GM19193 (cell line): Measurements from ENCODE around the gene TMEM234.

Experiments
- POLR2A ChIP-seq: IDR thresholded peaks from 4 replicates; pipeline ENCODE4 v1.6.1; 2011; ENCODE audit not compliant: insufficient read depth, insufficient read length; ENCODE audit errors: extremely low read depth

TMEM234 gene

GRCh38 chr1:32221980-32222755 is at the start of gene TMEM234, which contains the start of gene EIF3I:
Gene TMEM234 (minus strand): TSS chr1:32222353. CDS start chr1:32222322, 31 bp downstream.
Gene EIF3I (plus strand): TSS chr1:32222407. CDS start chr1:32222442, 35 bp downstream.
- peak; percentile 86 for TF ChIP-seq POLR2A

- TF ChIP-seq POLR2A = no peak
These were observed 47.6 kb upstream of the TMEM234 start for GRCh38 chr1:32269744-32270143.

DNA sequence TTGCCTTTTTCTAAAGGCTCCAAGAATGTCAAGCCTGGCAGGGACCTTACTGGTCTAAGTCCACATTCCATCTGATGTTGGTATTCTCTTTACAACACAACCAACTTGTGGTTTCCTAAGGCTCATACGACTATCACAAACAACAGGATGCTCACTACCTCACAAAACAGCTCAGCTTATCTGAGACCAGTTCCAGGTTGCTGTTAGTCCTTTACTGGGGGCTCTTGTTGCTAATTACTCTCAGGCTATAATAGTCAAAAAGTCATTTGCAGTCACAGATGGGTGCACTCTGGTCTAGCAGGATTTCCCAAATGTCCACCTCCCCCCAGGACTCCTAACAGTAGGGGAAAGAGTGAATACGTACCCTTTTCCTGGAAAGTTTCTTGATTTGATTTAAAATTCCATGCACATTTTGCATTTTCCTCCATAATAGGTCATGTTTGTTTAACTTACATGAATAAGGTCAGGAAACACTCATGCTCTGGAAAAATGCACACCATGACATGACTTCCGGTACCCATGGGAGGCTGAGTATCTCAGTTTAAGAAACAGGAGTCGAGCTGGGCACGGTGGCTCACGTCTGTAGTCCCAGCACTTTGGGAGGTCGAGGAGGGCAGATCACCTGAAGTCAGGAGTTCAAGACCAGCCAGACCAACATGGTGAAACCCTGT is 44.9 kb upstream of the TMEM234 start:
- no peak for TF ChIP-seq POLR2A

DNA sequence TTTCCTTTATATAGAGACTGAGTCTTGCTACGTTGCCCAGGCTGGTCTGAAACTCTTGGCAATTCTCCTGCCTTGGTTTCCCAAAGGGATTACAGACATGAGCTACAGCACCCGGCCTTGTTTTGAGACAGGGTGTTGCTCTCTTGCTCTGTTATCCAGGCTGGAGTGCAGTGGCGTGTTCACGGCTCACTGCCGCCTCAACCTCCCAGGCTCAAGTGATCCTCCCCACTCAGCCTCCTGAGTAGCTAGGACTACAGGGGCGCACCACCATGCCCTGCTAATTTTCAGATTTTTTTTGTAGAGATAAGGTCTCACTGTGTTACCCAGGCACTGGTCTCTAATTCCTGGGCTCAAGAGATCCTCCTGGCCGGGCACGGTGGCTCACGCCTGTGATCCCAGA is 43.7 kb upstream of the TMEM234 start:
- no peak for TF ChIP-seq POLR2A

- TF ChIP-seq POLR2A = no peak
These were observed 41.6 kb upstream of the TMEM234 start for GRCh38 chr1:32263744-32264143.

DNA sequence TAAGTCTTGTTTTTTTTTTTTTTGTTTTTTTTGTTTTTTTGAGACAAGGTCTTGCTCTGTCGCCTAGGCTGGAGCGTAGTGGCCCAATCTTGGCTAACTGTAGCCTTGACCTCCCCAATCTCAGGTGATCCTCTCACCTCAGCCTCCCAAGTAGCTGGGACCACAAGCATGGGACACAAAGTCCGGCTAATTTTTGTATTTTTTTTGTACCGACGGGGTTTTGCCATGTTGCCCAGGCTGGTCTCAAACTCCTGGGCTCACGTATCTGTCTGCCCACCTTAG is 35.0 kb upstream of the TMEM234 start:
- TF ChIP-seq POLR2A = no peak

DNA sequence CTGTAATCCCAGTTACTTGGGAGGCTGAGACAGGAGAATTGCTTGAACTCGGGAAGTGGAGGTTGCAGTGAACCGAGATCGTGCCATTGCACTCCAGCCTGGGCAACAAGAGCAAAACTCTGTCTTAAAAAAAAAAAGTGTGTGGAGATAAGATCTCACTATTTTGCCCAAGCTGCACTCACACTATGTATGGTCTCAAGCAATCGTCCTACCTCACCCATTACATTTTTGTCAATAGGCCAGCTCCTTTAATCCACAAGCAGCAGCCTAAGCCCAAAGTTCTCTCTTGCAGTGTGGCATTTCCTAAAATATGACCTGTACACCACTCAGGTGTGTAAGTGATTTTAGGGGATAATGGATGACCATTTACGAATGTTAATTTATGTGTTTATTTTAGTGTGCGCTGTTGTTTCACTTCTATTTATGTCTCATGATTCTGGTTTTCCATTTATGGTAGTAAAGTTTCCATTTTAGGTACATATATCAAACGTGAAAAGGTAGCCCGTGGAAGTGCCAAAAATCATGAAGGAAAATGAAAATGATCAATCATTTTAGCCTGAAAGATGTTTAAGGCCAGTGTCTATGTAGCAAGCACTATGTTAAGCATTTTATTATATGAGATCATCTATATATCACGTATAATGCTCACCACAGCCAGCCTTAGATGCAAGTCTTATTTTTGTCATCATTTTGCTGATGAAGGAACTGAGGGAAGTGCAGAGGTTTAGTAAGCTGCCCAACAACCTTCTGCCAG is 34.5 kb upstream of the TMEM234 start:
- no peak for TF ChIP-seq POLR2A

DNA sequence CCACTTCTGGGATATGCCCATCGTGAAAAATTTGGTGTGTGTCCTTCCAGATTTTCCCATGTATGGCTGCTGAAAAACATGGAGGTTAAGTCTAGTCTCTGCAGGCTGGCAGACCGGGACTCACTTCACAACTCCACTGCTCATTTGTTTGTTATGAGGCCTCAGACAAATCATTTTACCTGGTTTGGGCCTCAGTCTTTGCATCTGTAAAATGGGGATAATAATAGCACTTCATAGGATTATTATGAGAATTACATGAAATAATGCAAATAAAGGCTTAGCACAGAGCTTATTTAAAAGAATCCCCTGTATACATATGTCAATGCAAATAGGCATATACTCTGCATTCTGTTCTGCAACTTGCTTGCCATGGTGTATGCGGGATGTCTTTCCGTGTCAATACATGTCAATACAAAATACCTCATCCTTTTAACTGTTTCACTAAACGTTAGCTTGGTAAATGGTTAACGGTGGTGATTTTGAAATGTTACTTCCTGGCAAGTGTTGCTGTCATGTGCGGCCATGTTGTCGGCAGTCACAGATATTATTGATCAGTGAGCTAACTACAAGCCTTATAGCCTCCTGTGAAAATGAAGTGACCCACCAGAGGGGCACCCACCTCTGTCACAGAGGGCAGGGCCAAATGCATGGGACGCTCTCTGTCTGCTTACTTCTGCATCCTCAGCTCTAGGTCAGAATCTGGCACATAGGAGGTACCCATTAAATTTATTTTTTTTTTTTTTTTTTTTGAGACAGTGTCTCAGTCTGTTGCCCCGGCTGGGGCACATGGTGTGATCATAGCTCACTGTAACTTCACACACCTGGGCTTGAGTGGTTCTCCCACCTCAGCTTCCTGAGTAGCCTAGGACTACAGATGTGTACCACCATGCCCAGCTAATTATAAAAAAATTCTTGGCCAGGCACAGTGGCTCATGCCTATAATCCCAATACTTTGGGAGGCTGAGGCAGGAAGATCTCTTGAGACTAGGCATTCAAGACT is 33.2 kb upstream of the TMEM234 start:
- no peak for TF ChIP-seq POLR2A

DNA sequence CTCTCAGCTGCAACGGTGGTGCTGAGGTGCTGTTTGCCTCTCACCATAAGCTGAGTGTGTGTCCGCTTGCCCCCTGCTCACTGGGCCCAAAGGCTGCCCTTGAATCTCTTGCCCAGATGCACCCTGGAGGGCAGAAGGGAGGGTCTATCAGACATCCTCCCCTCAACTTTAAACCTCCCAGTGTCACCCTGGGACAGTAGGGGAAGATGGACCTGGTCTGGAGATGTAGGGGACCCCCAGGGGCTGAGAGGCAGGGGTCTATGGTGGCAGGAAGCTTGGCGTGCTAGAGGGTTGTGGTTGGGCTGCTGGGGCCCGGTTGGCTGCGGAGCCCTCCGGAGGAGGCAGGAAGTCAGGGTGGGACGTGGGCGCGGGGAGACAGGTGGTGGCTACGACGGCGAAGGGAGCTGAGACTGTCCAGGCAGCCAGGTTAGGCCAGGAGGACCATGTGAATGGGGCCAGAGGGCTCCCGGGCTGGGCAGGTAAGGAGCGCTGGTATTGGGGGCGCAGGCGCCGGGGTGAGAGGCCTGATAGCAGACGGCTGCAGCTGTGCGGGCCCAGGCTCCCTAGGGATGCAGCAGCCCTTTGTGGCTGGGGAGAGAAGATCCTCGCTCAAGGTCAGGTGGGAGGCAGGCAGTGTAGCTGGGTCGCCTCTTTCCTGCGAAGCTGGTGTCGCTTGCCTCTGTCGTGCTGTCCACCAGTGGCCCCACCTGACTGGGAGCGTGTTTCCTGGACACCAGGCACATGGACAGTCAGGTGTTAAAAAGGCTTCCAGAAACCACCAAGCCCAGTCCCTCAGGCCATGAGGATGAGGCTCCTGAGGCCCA is 29.0 kb upstream of the TMEM234 start, which contains the start of gene LCK:
Gene LCK, plus strand, starts transcription at position 373 of the 824 bp plus-strand sequence. CDS start 23,065 bp downstream, outside the sequence.
- TF ChIP-seq POLR2A = peak; percentile 75

- peak; percentile 64 for TF ChIP-seq POLR2A
These were observed 27.8 kb upstream of the TMEM234 start for GRCh38 chr1:32249831-32250525.

DNA sequence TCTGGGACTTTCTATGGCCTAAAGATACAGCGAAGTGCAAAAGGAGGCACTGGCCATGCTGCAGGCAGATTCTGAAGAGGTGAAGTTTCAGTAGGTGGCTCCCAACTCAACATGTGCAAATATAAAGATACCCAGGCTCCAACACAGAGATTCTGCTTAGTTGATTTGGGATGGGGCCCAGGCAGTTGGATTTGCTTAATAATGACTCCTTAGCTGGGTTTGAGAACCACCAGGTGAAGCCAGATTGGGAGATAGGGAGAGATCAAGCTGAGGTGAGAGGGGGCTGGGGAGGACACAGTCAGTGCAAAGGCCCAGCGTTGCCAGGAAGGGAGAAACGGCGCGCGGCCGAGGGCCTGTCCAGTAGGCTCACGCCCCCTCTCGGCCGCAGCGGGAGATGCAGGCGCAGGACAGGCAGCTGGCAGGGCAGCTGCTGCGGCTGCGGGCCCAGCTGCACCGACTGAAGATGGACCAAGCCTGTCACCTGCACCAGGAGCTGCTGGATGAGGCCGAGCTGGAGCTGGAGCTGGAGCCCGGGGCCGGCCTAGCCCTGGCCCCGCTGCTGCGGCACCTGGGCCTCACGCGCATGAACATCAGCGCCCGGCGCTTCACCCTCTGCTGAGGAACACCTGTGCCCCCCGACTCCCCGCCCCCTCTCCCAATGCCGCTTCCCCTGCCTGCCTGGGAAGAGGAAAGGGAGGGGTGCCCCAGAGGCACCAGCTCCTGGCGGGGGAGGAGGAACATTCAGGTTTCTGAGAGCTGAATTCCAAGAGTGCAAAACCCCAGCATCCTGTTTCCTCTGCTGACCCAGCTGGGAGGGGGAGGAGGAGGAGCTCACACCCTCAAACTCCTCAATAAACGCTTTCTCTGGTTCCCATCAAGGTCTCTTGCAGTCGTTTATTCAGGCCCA is 26.1 kb upstream of the TMEM234 start:
- peak; percentile 37 for TF ChIP-seq POLR2A

DNA sequence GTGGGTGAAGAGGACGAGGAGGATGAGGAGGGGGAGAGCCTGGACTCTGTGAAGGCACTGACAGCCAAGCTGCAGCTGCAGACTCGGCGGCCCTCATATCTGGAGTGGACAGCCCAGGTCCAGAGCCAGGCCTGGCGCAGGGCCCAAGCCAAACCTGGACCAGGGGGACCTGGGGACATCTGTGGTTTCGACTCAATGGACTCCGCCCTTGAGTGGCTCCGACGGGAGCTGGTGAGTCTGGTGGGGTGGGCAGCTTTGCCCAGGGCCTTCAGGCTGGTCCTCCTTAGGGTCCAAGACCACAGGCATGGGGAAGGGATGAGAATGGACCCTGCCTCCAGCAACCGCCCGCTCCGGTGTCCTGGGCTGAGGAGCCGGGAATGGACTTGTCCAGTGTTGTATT is 25.3 kb upstream of the TMEM234 start:
- no peak for TF ChIP-seq POLR2A

- TF ChIP-seq POLR2A = no peak
These were observed 24.7 kb upstream of the TMEM234 start, which contains the start of gene FAM167B for GRCh38 chr1:32246888-32247273. Gene FAM167B (plus strand): TSS chr1:32247222. CDS start chr1:32247422, 200 bp downstream.
